NOMO-1 treated with DMSO at 0.1 percent for 48 hours (cell line): ENCODE data around the gene OR2T34.
"Not testable (repeated sequence)": the region's sequence is repeated elsewhere in the genome, so short reads cannot be mapped to it uniquely, and the experiment has no call there.

Source experiments
- DNase-seq: peaks from one replicate; lab custom pipeline; 2025; ENCODE audit not compliant: unreplicated experiment; lab: John Stamatoyannopoulos, UW

The OR2T34 gene

GRCh38 chr1:248562672-248563071, 11.9 kb downstream of the OR2T34 start, which contains the start of gene OR2T29:
Gene OR2T29, minus strand, starts transcription at chr1:248562772. Its CDS starts 3,281 bp downstream, at chr1:248559491.
- not testable (repeated sequence) for DNase-seq

- DNase-seq, result not testable (repeated sequence)
Measured at GRCh38 chr1:248551027-248551426, 23.5 kb downstream of the OR2T34 start.

GRCh38 chr1:248547383-248547782, 27.2 kb downstream of the OR2T34 start:
- DNase-seq, result not testable (repeated sequence)

GRCh38 chr1:248537449-248537848, 37.1 kb downstream of the OR2T34 start:
- not testable (repeated sequence) for DNase-seq
